Choroid plexus epithelial cell (primary cell): ENCODE data around the gene ASIC5.

ENCODE experiments used
- DNase-seq: peaks from one replicate; pipeline ENCODE4 v3.0.0-alpha.2; 2010; ENCODE audit warnings: low read depth
- H3K4me3 ChIP-seq: 2 replicates; pipeline ENCODE4 v1.5.1; 2011; ENCODE audit warnings: low read depth, mild to moderate bottlenecking, control low read depth, low read length, moderate library complexity
- TF ChIP-seq, protein P1 (sequence below): conservative IDR thresholded peaks from 2 replicates; pipeline ENCODE4 v1.5.1; 2011; ENCODE audit warnings: low read depth, mild to moderate bottlenecking, control low read depth, inconsistent platforms, low read length, moderate library complexity

Gene ASIC5

DNA sequence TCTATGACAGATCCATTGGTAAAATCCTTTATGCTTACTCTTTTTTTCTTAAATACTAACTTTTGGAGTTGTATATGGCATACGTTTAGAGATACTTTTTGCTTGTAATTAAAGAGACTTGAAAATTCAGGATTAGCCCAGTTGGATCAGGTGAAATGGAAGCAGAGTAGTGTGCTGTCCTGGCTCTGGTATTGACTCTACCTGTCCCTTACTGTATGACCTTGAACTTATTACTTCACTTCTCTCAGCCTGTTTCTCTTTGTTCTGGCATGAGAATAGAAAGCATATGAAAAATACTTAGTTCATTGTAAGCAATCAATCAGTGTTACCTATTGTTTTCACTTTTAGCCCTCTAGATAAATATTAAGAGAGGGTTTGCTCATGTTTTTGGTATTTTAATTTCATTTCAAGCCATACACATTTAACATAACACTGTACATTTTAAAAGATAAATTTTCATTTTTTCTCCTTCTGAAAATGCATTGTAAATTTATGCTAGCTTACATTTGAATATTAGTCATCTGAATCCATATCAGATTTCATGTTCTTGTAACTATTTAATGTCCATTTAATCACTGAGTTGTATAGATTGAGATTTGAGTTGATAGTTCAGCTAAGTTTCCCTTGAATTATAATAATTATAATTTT lies 71.4 kb downstream of the ASIC5 start:
- H3K4me3 ChIP-seq, result no peak overlapping the region
- no peak for DNase-seq
- TF ChIP-seq, protein P1, sequence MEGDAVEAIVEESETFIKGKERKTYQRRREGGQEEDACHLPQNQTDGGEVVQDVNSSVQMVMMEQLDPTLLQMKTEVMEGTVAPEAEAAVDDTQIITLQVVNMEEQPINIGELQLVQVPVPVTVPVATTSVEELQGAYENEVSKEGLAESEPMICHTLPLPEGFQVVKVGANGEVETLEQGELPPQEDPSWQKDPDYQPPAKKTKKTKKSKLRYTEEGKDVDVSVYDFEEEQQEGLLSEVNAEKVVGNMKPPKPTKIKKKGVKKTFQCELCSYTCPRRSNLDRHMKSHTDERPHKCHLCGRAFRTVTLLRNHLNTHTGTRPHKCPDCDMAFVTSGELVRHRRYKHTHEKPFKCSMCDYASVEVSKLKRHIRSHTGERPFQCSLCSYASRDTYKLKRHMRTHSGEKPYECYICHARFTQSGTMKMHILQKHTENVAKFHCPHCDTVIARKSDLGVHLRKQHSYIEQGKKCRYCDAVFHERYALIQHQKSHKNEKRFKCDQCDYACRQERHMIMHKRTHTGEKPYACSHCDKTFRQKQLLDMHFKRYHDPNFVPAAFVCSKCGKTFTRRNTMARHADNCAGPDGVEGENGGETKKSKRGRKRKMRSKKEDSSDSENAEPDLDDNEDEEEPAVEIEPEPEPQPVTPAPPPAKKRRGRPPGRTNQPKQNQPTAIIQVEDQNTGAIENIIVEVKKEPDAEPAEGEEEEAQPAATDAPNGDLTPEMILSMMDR, result no peak

- no peak overlapping the region for H3K4me3 ChIP-seq
- TF ChIP-seq, protein P1, result no peak
- no peak for DNase-seq
These were observed 76.1 kb downstream of the ASIC5 start for GRCh38 chr4:155789982-155790381.

DNA sequence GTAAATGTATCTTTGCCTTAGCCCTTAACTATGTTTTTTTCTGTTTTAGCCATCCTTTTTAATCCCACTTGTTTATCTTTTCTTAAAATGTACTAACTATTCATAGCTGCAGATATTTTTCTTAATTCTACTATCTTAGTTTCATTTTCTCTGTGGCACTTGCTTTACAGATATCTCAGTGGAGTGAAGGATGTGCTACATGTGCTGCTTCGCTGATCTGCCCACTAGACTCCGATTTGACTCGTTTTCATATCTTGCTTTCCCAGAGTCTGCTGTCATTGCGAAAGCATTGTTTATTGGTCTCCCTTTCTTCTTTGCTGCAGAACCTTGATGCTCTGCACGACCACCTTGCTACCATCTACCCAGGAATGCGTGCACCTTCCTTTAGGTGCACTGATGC lies 76.7 kb downstream of the ASIC5 start:
- TF ChIP-seq, protein P1, result no peak
- DNase-seq, result no peak
- no peak overlapping the region for H3K4me3 ChIP-seq

DNA sequence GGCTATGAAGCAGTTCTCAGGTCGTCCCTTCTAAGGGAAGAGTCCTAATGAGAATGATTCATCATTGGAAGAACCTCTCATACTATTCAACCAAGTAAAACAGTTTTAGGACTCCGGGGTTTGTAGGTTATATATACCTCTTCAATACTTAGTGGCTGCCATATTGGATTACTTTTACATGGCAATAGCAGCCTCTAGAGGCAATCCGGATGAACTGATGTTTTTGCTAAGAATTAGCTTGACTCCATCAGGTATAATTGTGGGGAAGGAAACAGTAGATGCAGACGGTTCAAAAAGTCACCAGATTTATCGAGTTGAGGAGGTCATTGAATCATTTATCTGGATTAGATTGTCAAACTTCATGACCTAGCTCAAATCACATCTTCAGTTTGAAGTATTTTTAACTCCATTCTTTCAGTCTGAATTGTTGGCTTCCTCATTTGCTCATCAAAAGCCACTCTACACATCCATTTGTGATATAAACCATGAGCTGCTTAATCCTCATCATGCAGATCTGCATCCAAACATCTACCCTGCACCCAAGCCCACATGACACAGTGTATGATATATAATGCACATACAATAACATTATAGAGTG lies 78.9 kb downstream of the ASIC5 start:
- TF ChIP-seq, protein P1, result peak; percentile 85
- DNase-seq, result peak; percentile 74
- H3K4me3 ChIP-seq, result no peak overlapping the region

DNA sequence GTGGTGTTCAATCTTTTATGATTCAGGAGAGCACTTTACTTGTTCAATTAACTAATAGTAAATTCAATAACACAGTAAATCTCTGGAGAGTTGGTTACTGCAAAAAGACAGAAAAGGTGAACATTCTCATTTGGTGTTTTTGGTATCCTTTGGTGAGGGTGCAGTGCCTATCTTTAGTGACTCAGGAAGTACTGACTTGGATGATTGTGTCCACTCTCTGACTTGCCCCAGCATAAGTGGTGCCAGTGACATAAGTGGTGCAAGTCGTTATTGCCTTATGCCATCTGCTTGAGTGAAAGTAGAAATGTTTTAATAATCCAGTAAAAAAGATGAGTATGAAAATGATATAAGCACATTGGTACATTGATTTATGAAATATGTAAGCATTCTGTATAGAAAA lies 80.2 kb downstream of the ASIC5 start:
- TF ChIP-seq, protein P1, result no peak
- no peak for DNase-seq
- no peak overlapping the region for H3K4me3 ChIP-seq

DNA sequence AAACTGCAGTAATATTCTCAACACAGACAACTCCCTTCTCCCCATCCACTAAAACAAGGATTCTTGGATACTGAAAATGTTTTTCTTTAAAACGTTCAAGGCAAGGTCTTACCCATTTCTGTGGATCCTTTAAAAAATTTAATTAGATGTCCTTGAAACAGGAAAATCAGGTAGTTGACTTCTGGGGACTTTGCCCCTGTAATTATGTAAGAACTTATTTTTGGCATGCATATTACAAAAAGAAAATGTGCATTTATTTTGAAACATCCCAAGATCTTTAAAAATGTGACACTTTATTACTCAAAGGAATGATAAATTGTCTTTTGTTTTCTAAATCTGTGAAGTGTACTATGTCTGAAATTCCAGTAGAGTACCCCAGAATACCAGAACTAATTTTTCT lies 81.4 kb downstream of the ASIC5 start:
- TF ChIP-seq, protein P1, result no peak
- H3K4me3 ChIP-seq, result no peak overlapping the region
- no peak for DNase-seq
